Measurements from ENCODE around the gene GKN2.

GKN2 gene

DNA sequence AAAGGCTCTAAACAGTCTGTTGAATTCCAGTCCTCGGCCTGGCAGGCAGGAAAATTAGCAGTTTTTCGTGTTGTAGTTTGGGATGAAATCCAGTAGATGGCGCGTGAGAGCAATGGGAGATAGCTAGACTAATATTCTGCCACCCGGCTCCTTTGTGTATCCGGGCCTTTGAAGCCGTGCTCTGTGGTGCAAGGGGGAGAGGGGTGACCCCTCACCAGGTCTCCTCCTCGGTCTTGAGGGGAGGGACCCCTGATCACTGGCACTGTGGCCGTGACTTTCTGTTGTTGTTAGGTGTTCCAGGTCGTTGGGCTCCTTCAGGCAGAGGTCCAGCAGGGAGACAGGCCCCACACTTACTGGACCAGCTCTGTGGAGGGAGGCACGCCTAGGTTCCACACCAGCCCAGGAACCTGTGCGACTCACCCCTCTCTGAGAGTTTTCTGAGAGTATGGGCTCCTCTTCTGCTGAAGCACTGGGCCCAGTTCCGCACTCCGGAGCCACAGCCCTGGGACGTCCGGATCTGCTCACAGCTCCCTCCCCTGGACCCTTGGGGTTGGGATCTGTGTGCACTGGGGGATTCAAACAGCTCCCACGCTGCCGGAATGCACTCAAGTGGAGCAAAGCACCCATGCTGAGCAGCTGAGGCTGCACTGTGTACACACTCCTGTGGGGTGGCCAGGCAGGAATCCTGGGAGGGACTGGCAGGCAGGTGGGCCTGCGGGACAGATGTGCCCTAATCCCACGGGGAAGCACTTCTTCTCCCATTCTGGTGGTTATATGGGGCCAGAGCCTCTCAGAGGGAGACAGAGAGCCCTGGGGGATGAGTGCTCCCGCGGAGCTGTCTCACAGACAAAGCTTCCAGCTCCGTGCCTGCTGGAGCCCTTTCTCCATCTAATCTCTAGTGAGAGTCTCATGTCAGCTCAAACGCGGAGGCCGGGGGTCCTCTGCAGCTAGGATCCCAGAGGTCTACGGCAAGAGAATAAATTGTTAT, 8.8 kb downstream of the GKN2 start:
- H3K9me3 Mint-ChIP-seq, result no peaks in the 10 kb centered on the region

DNA sequence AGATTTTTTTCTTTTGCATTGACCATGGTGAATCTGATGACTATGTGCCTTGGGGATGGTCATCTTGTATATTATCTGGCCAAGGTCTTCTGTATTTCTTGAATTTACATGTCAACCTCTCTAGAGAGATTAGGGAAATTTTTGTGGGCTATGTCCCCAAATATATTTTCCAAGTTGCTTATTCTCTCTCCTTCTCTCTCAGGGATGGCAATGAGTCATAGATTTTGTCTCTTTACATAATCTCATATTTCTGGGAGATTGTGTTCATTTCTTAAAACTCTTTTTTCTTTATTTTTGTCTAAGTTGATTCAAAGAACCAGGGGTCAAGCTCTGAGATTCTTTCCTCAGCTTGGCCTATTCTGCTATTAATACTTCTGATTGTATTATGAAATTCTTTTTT, 9.9 kb downstream of the GKN2 start:
- H3K36me3 Mint-ChIP-seq (ENCODE audit: low read depth), result no peaks in the 10 kb centered on the region
- H3K4me3 Mint-ChIP-seq, result no peak overlapping the region
- DNase-seq (ENCODE audit: low spot score), result no peak
- peaks cover 53% of the 10 kb centered on the region for H3K27me3 Mint-ChIP-seq (ENCODE audit: low read depth)
- H3K27ac Mint-ChIP-seq, result no peak overlapping the region
- no peaks in the 10 kb centered on the region for H3K9me3 Mint-ChIP-seq
- no peaks in the 10 kb centered on the region for H3K4me1 Mint-ChIP-seq (ENCODE audit: low read depth)

More for the DNA sequence above, 8.8 kb downstream of the GKN2 start:
- Mint-ChIP-seq H3K27ac (no peak overlapping the region), H3K36me3 (ENCODE audit: low read depth) (no peaks in the 10 kb centered on the region), H3K4me1 (ENCODE audit: low read depth) (no peaks in the 10 kb centered on the region), H3K27me3 (ENCODE audit: low read depth) (peaks cover 55% of the 10 kb centered on the region), H3K4me3 (no peak overlapping the region)
- DNase-seq (ENCODE audit: low spot score), result peak; percentile 29

DNA sequence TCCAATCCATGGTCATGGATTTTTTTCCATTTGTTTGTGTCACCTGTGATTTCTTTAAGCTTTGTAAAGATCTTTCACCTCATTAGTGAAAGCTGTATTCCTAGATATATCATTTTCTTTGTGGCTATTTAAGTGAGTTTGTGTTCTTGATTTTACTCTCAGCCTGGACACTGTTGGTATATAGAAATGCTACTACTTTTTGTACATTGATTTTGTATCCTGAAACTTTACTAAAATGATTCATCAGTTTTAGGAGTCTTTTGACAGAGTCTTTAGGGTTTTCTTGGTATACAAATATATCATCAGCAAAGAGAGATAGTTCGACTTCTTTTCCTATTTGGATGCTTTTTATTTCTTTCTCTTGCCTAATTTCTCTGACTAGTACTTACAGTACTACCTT, 12.3 kb downstream of the GKN2 start:
- no peaks in the 10 kb centered on the region for H3K9me3 Mint-ChIP-seq
- H3K27ac Mint-ChIP-seq, result no peak overlapping the region
- no peak overlapping the region for H3K4me3 Mint-ChIP-seq
- no peak for DNase-seq (ENCODE audit: low spot score)
- peaks cover 57% of the 10 kb centered on the region for H3K27me3 Mint-ChIP-seq (ENCODE audit: low read depth)
- H3K4me1 Mint-ChIP-seq (ENCODE audit: low read depth), result no peaks in the 10 kb centered on the region
- no peaks in the 10 kb centered on the region for H3K36me3 Mint-ChIP-seq (ENCODE audit: low read depth)

DNA sequence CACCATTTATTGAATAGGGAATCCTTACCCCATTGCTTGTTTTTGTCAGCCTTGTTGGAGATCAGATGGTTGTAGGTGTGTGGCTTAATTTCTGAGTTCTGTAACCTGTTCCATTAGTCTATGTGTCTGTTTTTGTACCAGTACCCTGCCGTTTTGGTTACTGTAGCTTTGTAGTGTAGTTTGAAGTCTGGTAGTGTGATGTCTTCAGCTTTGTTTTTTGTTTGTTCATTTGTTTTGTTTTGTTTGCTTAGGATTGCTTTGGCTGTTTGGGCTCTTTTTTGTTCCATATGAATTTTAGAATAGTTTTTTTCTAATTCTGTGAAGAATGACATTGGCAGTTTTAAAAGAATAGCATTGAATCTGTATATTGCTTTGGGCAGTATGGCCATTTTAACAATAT, 12.7 kb downstream of the GKN2 start:
- Mint-ChIP-seq H3K27ac (no peak overlapping the region), H3K27me3 (ENCODE audit: low read depth) (peaks cover 59% of the 10 kb centered on the region), H3K9me3 (no peaks in the 10 kb centered on the region)

DNA sequence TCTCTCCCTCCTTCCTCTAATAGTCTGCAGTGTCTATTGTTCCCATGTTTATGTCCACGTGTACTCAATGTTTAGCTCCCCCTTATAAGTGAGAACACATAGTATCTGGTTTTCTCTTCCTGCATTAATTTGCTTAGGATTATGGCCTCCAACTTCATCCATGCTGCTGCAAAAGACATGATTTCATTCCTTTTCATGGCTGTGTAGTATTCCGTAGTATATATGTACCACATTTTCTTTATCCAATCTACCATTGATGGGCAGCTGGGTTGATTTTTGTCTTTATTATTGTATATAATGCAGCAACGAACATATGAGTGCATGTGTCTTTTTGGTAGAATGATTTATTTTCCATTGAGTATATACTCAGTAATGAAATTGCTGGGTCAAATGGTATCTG, 13.8 kb downstream of the GKN2 start:
- Mint-ChIP-seq H3K27me3 (ENCODE audit: low read depth) (peaks cover 56% of the 10 kb centered on the region), H3K4me1 (ENCODE audit: low read depth) (no peaks in the 10 kb centered on the region)

More for the DNA sequence above, 12.7 kb downstream of the GKN2 start:
- H3K4me1 Mint-ChIP-seq (ENCODE audit: low read depth), result no peaks in the 10 kb centered on the region
- no peak overlapping the region for H3K4me3 Mint-ChIP-seq
- DNase-seq (ENCODE audit: low spot score), result no peak
- no peaks in the 10 kb centered on the region for H3K36me3 Mint-ChIP-seq (ENCODE audit: low read depth)

DNA sequence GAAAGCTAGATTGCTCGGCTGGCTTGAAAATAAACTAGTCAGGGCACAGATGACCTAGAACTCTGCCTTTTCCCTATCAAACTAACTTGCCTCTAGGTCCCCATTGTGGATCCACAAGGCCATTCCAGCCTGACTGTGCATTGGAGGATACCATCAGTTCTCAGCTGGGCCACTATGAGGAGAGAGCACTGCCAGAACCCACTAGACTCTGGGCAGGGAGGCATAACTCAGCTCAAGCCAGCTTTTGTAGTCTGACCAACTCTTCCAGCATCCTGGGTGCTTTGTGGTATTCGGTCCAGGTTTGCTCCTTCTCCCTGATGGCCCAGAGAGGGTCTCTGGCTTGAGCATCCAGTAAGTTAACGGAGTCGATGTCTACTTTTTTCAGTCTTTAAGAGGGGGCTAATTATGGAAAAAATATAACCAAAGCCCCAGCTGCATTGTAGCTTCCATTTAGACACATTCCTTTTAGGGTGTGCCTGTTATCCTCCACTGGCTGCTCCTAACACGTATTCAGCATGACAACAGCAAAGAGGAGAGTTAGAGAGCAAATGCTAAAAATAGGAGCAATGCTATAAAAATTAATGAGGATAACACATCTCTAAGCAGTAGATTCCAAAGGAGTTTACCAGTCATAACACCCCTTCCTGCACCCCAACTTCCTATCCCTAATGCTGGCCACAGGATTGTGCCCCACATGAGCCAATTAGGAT, 15.2 kb downstream of the GKN2 start:
- no peaks in the 10 kb centered on the region for H3K36me3 Mint-ChIP-seq (ENCODE audit: low read depth)
- H3K4me1 Mint-ChIP-seq (ENCODE audit: low read depth), result no peaks in the 10 kb centered on the region
- no peaks in the 10 kb centered on the region for H3K9me3 Mint-ChIP-seq
- H3K4me3 Mint-ChIP-seq, result no peak overlapping the region
- peaks cover 60% of the 10 kb centered on the region for H3K27me3 Mint-ChIP-seq (ENCODE audit: low read depth)
- DNase-seq (ENCODE audit: low spot score), result no peak
- no peak overlapping the region for H3K27ac Mint-ChIP-seq

More for the DNA sequence above, 13.8 kb downstream of the GKN2 start:
- Mint-ChIP-seq H3K36me3 (ENCODE audit: low read depth) (no peaks in the 10 kb centered on the region), H3K27ac (no peak overlapping the region), H3K9me3 (no peaks in the 10 kb centered on the region), H3K4me3 (no peak overlapping the region)
- DNase-seq (ENCODE audit: low spot score), result no peak

DNA sequence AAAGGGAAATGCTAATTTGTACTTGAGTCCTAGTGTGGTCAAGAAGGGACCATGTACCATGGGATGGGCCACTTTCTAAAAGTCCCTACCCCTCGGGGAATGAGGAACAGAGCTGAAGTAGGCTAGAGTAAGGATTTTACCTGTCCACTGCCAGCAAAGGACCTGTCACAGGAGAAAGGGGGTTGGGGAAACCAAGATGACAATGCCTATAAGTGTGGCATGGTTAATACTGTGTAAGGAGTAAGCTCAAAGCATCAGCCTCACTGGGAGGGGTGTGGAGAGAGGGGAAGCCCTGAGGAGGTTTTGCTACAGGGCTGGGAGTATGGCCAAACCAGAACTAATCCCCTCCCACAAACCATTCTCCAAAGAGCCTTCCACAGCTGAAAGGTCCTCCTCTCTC, 15.8 kb downstream of the GKN2 start:
- Mint-ChIP-seq H3K27ac (no peak overlapping the region), H3K36me3 (ENCODE audit: low read depth) (no peaks in the 10 kb centered on the region), H3K4me3 (no peak overlapping the region), H3K4me1 (ENCODE audit: low read depth) (no peaks in the 10 kb centered on the region), H3K27me3 (ENCODE audit: low read depth) (peaks cover 58% of the 10 kb centered on the region), H3K9me3 (no peaks in the 10 kb centered on the region)
- no peak for DNase-seq (ENCODE audit: low spot score)

DNA sequence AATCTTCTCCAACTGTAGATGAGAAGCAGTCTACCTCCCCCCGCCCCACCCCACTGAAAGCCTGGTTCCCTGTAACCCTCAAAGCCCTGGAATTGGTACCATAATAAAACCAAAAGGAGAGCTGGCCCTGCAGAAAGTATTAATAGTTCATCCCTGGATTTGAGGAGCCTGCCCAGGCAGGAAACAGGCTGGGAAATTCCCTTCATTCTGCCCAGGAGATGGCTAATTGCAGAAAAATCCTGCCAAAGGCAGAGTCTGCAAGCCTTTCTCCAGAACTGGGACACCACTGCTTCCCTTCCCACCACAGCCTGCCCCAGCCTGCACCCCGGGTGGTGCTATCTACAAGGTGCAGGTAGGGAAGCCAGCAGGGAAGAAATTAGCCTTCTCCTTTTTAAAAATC, 16.3 kb downstream of the GKN2 start:
- no peak for DNase-seq (ENCODE audit: low spot score)
- Mint-ChIP-seq H3K9me3 (no peaks in the 10 kb centered on the region), H3K36me3 (ENCODE audit: low read depth) (no peaks in the 10 kb centered on the region), H3K27me3 (ENCODE audit: low read depth) (peaks cover 56% of the 10 kb centered on the region), H3K27ac (no peak overlapping the region), H3K4me1 (ENCODE audit: low read depth) (no peaks in the 10 kb centered on the region), H3K4me3 (no peak overlapping the region)

DNA sequence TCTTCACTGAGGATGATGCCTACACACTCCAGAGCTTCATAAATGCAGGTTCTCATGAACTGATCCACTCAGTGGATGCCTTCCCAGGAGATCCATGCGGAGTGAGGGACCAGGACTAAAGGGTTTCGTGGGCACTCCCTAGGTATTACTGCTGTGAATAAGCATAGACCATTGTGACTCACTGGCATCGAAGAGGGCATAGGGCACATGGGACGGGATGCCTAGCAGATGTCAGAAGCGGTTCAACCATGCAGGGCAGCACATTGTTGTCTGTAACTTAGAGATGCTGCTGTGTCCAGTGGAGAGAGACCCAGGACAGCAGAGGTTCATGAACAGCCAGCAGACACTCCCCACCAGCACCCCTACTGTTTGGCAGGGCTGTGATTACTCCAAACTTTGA, 17.2 kb downstream of the GKN2 start:
- H3K36me3 Mint-ChIP-seq (ENCODE audit: low read depth), result no peaks in the 10 kb centered on the region
- no peak for DNase-seq (ENCODE audit: low spot score)
- H3K27me3 Mint-ChIP-seq (ENCODE audit: low read depth), result peaks cover 54% of the 10 kb centered on the region
- no peak overlapping the region for H3K27ac Mint-ChIP-seq
- no peaks in the 10 kb centered on the region for H3K9me3 Mint-ChIP-seq
- no peak overlapping the region for H3K4me3 Mint-ChIP-seq
- H3K4me1 Mint-ChIP-seq (ENCODE audit: low read depth), result no peaks in the 10 kb centered on the region

DNA sequence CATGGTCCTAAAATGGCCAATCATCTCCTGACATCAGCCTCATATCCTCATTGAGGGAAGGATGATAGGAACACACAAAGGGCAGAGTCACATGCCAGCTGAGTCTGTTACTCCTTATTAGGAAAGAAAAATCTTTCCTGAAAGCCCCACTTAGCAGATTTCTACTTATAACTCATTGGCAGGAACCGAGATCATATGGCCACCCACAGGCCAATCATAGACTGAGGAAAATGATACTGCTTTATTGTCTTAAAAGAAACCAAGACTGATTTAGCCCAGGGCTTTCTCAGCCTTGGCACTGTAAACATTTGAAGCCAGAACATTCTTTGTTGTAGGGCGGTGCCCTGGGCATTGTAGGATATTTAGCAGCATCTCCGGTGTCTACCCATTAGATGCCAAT, 18.7 kb downstream of the GKN2 start:
- Mint-ChIP-seq H3K4me3 (no peak overlapping the region), H3K4me1 (ENCODE audit: low read depth) (no peaks in the 10 kb centered on the region), H3K9me3 (no peaks in the 10 kb centered on the region), H3K27ac (no peak overlapping the region), H3K36me3 (ENCODE audit: low read depth) (no peaks in the 10 kb centered on the region), H3K27me3 (ENCODE audit: low read depth) (peaks cover 51% of the 10 kb centered on the region)
- no peak for DNase-seq (ENCODE audit: low spot score)

DNA sequence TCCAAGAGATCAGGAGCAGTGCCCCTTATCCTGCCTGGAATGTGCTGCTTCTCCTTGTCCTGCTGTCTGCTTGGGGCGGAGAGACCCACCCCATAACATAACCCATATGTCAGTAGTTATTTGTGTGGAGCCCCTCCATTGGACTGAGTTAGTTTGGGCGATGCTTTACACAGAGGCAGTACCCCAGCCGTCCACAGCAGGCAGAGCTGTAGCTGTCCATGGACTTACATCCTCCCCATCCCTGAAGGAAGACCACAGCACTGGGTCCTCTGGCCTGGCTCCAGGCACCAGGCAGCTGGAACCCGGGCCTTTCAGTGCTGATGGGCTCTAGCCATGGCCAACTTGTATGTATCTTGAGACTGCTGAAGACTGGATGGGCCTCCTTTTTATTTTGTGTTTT, 20.3 kb downstream of the GKN2 start:
- Mint-ChIP-seq H3K27ac (no peak overlapping the region), H3K4me3 (no peak overlapping the region), H3K4me1 (ENCODE audit: low read depth) (peaks cover 4% of the 10 kb centered on the region), H3K9me3 (no peaks in the 10 kb centered on the region), H3K27me3 (ENCODE audit: low read depth) (peaks cover 51% of the 10 kb centered on the region), H3K36me3 (ENCODE audit: low read depth) (no peaks in the 10 kb centered on the region)
- no peak for DNase-seq (ENCODE audit: low spot score)

DNA sequence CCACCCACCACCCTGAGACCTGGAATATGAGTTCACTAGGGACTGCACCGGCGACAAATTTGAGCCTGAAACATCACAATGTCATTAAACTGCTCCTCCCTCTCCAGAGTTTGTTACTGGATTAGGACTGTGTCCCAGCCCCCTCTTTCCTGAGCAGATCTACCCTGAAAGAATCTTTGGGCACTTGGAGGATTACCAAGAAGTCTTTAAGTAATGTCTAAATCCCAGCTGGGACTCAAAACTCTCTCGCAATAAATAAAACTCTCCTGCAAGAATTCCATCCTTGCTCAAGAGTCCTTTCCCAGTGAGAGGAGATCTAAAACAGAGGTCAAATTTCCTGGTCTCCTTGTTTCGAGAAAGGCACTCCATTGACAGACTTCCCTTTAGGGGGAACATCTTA, 20.9 kb downstream of the GKN2 start:
- Mint-ChIP-seq H3K27ac (no peak overlapping the region), H3K4me1 (ENCODE audit: low read depth) (peaks cover 4% of the 10 kb centered on the region)
- no peak for DNase-seq (ENCODE audit: low spot score)

DNA sequence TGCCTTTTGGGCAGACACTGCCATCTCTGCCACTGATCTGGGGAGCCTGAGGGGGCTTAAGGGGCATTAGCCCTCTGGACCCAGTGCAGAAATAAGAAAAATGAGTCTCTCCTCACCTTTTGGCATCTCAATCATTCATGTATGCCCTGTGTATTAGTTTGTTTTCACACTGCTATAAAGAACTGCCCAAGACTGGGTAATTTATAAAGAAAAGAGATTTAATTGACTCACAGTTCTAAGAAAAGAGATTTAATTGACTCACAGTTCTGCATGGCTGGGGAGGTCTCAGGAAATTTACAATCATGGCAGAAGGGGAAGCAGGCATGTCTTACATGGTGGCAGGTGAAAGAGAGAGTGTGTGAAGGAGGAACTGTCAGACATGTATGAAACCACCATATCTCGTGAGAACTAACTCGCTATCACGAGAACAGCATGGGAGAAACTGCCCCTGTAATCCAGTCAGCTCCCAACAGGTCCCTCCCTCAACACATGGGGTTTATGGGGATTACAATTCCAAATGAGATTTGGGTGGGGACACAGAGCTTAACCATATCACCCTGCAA, 21.5 kb downstream of the GKN2 start:
- no peak for DNase-seq (ENCODE audit: low spot score)
- no peak overlapping the region for H3K27ac Mint-ChIP-seq

More for the DNA sequence above, 20.9 kb downstream of the GKN2 start:
- H3K36me3 Mint-ChIP-seq (ENCODE audit: low read depth), result no peaks in the 10 kb centered on the region
- H3K27me3 Mint-ChIP-seq (ENCODE audit: low read depth), result peaks cover 51% of the 10 kb centered on the region
- no peaks in the 10 kb centered on the region for H3K9me3 Mint-ChIP-seq
- no peak overlapping the region for H3K4me3 Mint-ChIP-seq

DNA sequence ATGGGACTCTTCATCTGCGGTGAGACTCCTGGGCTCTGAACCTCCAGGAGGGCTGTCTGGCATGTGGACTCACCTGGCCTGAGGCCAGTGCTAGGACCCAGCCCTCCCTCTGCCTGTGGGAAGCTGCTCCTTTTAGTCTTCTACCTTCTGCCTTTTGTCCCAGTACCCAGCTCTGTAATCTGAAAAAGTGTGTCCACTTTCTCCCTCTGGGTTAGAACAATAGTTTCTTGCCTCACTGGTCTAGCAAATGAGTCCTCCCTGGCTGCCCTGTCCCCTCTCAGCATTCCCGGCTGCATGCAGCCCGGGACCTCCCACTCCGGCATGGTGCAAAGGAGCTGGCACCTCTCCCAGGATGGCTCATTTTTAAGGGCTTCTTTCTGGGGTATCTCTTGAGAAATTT, 25.9 kb downstream of the GKN2 start:
- Mint-ChIP-seq H3K36me3 (ENCODE audit: low read depth) (no peaks in the 10 kb centered on the region), H3K4me1 (ENCODE audit: low read depth) (peaks cover 14% of the 10 kb centered on the region), H3K27ac (no peak overlapping the region), H3K4me3 (no peak overlapping the region), H3K9me3 (no peaks in the 10 kb centered on the region), H3K27me3 (ENCODE audit: low read depth) (peaks cover 35% of the 10 kb centered on the region)
- DNase-seq (ENCODE audit: low spot score), result no peak

More for the DNA sequence above, 21.5 kb downstream of the GKN2 start:
- H3K4me1 Mint-ChIP-seq (ENCODE audit: low read depth), result peaks cover 4% of the 10 kb centered on the region
- H3K36me3 Mint-ChIP-seq (ENCODE audit: low read depth), result no peaks in the 10 kb centered on the region
- H3K9me3 Mint-ChIP-seq, result no peaks in the 10 kb centered on the region
- H3K4me3 Mint-ChIP-seq, result no peak overlapping the region
- peaks cover 54% of the 10 kb centered on the region for H3K27me3 Mint-ChIP-seq (ENCODE audit: low read depth)

Measured in T-helper 2 cell treated with Interferon-gamma antibody and Interleukin-4, amounts not matched to agents 5 μg/mL and 100 μg/mL, for 36 hours (primary cell).